ENCODE results near the gene LRRC18. TPM values are rescaled to one million over a fixed set of nuclear protein-coding genes. Genes with fewer than 3 reads are reported as not detected.

LRRC18 gene
- total RNA-seq, 1 experiment from 2014 or later, result not detected

- BruUV-seq (replicated peaks), result no TSS peak
- no peak overlapping the region for H3K9ac ChIP-seq (ENCODE audit: low read length)
- ChIA-PET RAD21 (ENCODE audit: low non-redundant PET in 1 of 2, low total read pairs in 2 of 2, uncharacterized antibody in 2 of 2, unreplicated experiment in 2 of 2) (no interaction called here), CTCF (no interaction called here), POLR2A (no interaction called here)
- ATAC-seq (no peak), DNase-seq (ENCODE audit: low read depth, low spot score) (no peak)
- H3K79me2 ChIP-seq (ENCODE audit: insufficient read depth, low read length), result no peaks in the 10 kb centered on the region
- H3K27ac ChIP-seq (ENCODE audit: low read depth, low read length), result no peak overlapping the region
- H3K4me2 ChIP-seq (ENCODE audit: low read length), result no peak overlapping the region
- no peak for TF ChIP-seq RAD21 (IDR thresholded peaks at IDR 0.05; ENCODE audit: low read depth)
- TF ChIP-seq REST (IDR thresholded peaks at IDR 0.05; ENCODE audit: low read depth), result no peak
- no peak for TF ChIP-seq FOSL1 (IDR thresholded peaks at IDR 0.05; ENCODE audit: low read depth)
- no peaks in the 10 kb centered on the region for H4K20me1 ChIP-seq (ENCODE audit: insufficient read depth)
- no peaks in the 10 kb centered on the region for H3K4me1 ChIP-seq (ENCODE audit: control insufficient read depth in 1 of 2, insufficient read depth in 2 of 2, low read length in 2 of 2)
- H3K27me3 ChIP-seq (ENCODE audit: insufficient read depth, low read length), result 0 out of 2 replicates have a peak, but pooled peaks cover 8% of the 10 kb centered on the region
- intact Hi-C loops (cut with micrococcal nuclease), result no loop called here
- H3K9me2 ChIP-seq (ENCODE audit: insufficient read depth), result no peaks in the 10 kb centered on the region
- no peaks in the 10 kb centered on the region for H3K36me3 ChIP-seq (ENCODE audit: control insufficient read depth in 1 of 2, insufficient read depth in 2 of 2, low read length in 2 of 2)
- H3K9me3 ChIP-seq (ENCODE audit: control insufficient read depth in 1 of 2, insufficient read depth in 1 of 2, low read depth in 1 of 2, low read length in 2 of 2), result no peaks in the 10 kb centered on the region
- H2AFZ ChIP-seq (ENCODE audit: low read depth, low read length, poor library complexity, severe bottlenecking), result no peak overlapping the region
- H3K4me3 ChIP-seq (replicated peaks in 1 of 2; ENCODE audit: low read depth in 1 of 2, low read length in 2 of 2), result no peak overlapping the region
Measured at GRCh38 chr10:48900371-48900801, 39.3 kb downstream of the LRRC18 start.

GRCh38 chr10:48899781-48900180 is 39.9 kb downstream of the LRRC18 start:
- Histone ChIP-seq H3K79me2 (ENCODE audit: insufficient read depth, low read length) (no peaks in the 10 kb centered on the region), H3K4me2 (ENCODE audit: low read length) (no peak overlapping the region), H3K9me3 (ENCODE audit: control insufficient read depth in 1 of 2, insufficient read depth in 1 of 2, low read depth in 1 of 2, low read length in 2 of 2) (no peaks in the 10 kb centered on the region), H3K27ac (ENCODE audit: low read depth, low read length) (no peak overlapping the region), H3K9me2 (ENCODE audit: insufficient read depth) (no peaks in the 10 kb centered on the region), H2AFZ (ENCODE audit: low read depth, low read length, poor library complexity, severe bottlenecking) (no peak overlapping the region), H3K4me3 (replicated peaks in 1 of 2; ENCODE audit: low read depth in 1 of 2, low read length in 2 of 2) (no peak overlapping the region), H3K9ac (ENCODE audit: low read length) (no peak overlapping the region), H3K27me3 (ENCODE audit: insufficient read depth, low read length) (0 out of 2 replicates have a peak, but pooled peaks cover 7% of the 10 kb centered on the region), H4K20me1 (ENCODE audit: insufficient read depth) (no peaks in the 10 kb centered on the region), H3K36me3 (ENCODE audit: control insufficient read depth in 1 of 2, insufficient read depth in 2 of 2, low read length in 2 of 2) (no peaks in the 10 kb centered on the region), H3K4me1 (ENCODE audit: control insufficient read depth in 1 of 2, insufficient read depth in 2 of 2, low read length in 2 of 2) (no peaks in the 10 kb centered on the region)
- no peak for ATAC-seq
- ChIA-PET RAD21 (ENCODE audit: low non-redundant PET in 1 of 2, low total read pairs in 2 of 2, uncharacterized antibody in 2 of 2, unreplicated experiment in 2 of 2) (no interaction called here), CTCF (no interaction called here), POLR2A (no interaction called here)
- no TSS peak for BruUV-seq (replicated peaks)
- intact Hi-C loops (cut with micrococcal nuclease), result no loop called here
- no peak for DNase-seq (ENCODE audit: low read depth, low spot score)
- TF ChIP-seq ZFX (IDR thresholded peaks at IDR 0.05) (no peak), CBX3 (IDR thresholded peaks at IDR 0.05; ENCODE audit: low read depth) (no peak), FOSL1 (IDR thresholded peaks at IDR 0.05; ENCODE audit: low read depth) (no peak), ZBTB33 (IDR thresholded peaks at IDR 0.05; ENCODE audit: extremely low read depth, insufficient replicate concordance, low read length) (no peak), YY1 (IDR thresholded peaks at IDR 0.05; ENCODE audit: extremely low read depth, insufficient replicate concordance, low read depth, low read length) (no peak), EZH2 (IDR thresholded peaks at IDR 0.05) (no peak), SRF (IDR thresholded peaks at IDR 0.05; ENCODE audit: low read depth) (no peak), RAD21 (IDR thresholded peaks at IDR 0.05; ENCODE audit: low read depth) (no peak), CEBPB (IDR thresholded peaks at IDR 0.05; ENCODE audit: low read depth) (no peak), ZNF274 (IDR thresholded peaks at IDR 0.05; ENCODE audit: low read depth, low read length) (no peak), SIN3A (IDR thresholded peaks at IDR 0.05; ENCODE audit: low read depth) (no peak), JUND (IDR thresholded peaks at IDR 0.05) (no peak), EGR1 (IDR thresholded peaks at IDR 0.05; ENCODE audit: low read depth) (no peak), POLR2AphosphoS5 (IDR thresholded peaks at IDR 0.05; ENCODE audit: low read depth, low read length) (no peak), TCF7L2 (IDR thresholded peaks at IDR 0.05; ENCODE audit: borderline replicate concordance, extremely low read depth, insufficient read depth, insufficient read length) (no peak), MAX (IDR thresholded peaks at IDR 0.05) (no peak)

Measured in HCT116 (cell line).